H9 (cell line): ENCODE measurements around the gene ME3. TPM values are rescaled to one million over a fixed set of nuclear protein-coding genes. Genes with fewer than 3 reads are reported as not detected.

Experiments used
- DNase-seq: peaks from one replicate; pipeline ENCODE4 v3.0.0-alpha.2; 2017
- H2AFZ ChIP-seq: one replicate; pipeline ENCODE4 v1.6.1; 2013; ENCODE audit warnings: mild to moderate bottlenecking, low read length, control low read depth, moderate library complexity
- H2AK5ac ChIP-seq: 2 replicates; pipeline ENCODE4 v1.6.1; 2013; ENCODE audit warnings: low read length, control low read depth, mixed read lengths; ENCODE audit not compliant: insufficient read length
- H2BK120ac ChIP-seq: one replicate; pipeline ENCODE4 v1.6.1; 2013; ENCODE audit warnings: low read depth, mild to moderate bottlenecking, low read length, control low read depth, inconsistent platforms; ENCODE audit not compliant: poor library complexity, severe bottlenecking
- H2BK12ac ChIP-seq: 2 replicates; pipeline ENCODE4 v1.6.1; 2013; ENCODE audit warnings: low read length, control low read depth, mixed read lengths, low read depth; ENCODE audit not compliant: insufficient read length
- H2BK15ac ChIP-seq: 2 replicates; pipeline ENCODE4 v1.6.1; 2013; ENCODE audit warnings: low read depth, low read length, control low read depth
- H2BK20ac ChIP-seq: one replicate; pipeline ENCODE4 v1.6.1; 2013; ENCODE audit warnings: low read depth, mild to moderate bottlenecking, low read length, control low read depth, inconsistent platforms; ENCODE audit not compliant: poor library complexity, severe bottlenecking
- H2BK5ac ChIP-seq: 2 replicates; pipeline ENCODE4 v1.6.1; 2013; ENCODE audit warnings: low read length, control low read depth, mixed read lengths; ENCODE audit not compliant: insufficient read length
- H3K14ac ChIP-seq: 2 replicates; pipeline ENCODE4 v1.6.1; 2013; ENCODE audit warnings: low read length, control low read depth; ENCODE audit not compliant: insufficient read depth
- H3K18ac ChIP-seq: 2 replicates; pipeline ENCODE4 v1.6.1; 2013; ENCODE audit warnings: low read depth, mild to moderate bottlenecking, mixed read lengths, low read length, control low read depth; ENCODE audit not compliant: insufficient read length
- H3K23ac ChIP-seq: 2 replicates; pipeline ENCODE4 v1.6.1; 2013; ENCODE audit warnings: low read length, control low read depth, mixed read lengths, low read depth; ENCODE audit not compliant: insufficient read length
- H3K23me2 ChIP-seq: 2 replicates; pipeline ENCODE4 v1.6.1; 2013; ENCODE audit warnings: low read depth, mild to moderate bottlenecking, mixed read lengths, low read length, control low read depth; ENCODE audit not compliant: insufficient read length, poor library complexity, severe bottlenecking
- H3K27ac ChIP-seq: 2 replicates; pipeline ENCODE4 v1.5.1; 2013; ENCODE audit warnings: low read length, control low read depth, mixed read lengths, low read depth; ENCODE audit not compliant: insufficient read length
- H3K27me3 ChIP-seq: 2 replicates; pipeline ENCODE4 v1.6.1; 2013; ENCODE audit warnings: low read length, control low read depth, inconsistent platforms; ENCODE audit not compliant: insufficient read depth
- H3K4ac ChIP-seq: 2 replicates; pipeline ENCODE4 v1.6.1; 2013; ENCODE audit warnings: low read depth, mild to moderate bottlenecking, control low read depth, inconsistent platforms, low read length, moderate library complexity
- H3K4me1 ChIP-seq: 2 replicates; pipeline ENCODE4 v1.6.1; 2013; ENCODE audit warnings: low read length, control low read depth, inconsistent platforms; ENCODE audit not compliant: insufficient read depth
- H3K4me2 ChIP-seq: 2 replicates; pipeline ENCODE4 v1.6.1; 2013; ENCODE audit warnings: low read length, control low read depth, mixed read lengths; ENCODE audit not compliant: insufficient read length, insufficient read depth
- H3K56ac ChIP-seq: 2 replicates; pipeline ENCODE4 v1.6.1; 2013; ENCODE audit warnings: low read depth, mild to moderate bottlenecking, mixed read lengths, low read length, control low read depth; ENCODE audit not compliant: insufficient read length
- H3K79me1 ChIP-seq: 2 replicates; pipeline ENCODE4 v1.6.1; 2013; ENCODE audit warnings: low read depth, mild to moderate bottlenecking, moderate library complexity, low read length, control low read depth, inconsistent platforms; ENCODE audit not compliant: insufficient read depth, poor library complexity, severe bottlenecking
- H3K79me2 ChIP-seq: 2 replicates; pipeline ENCODE4 v1.6.1; 2013; ENCODE audit warnings: low read length, control low read depth, inconsistent platforms; ENCODE audit not compliant: insufficient read depth
- H3K9ac ChIP-seq: 2 replicates; pipeline ENCODE4 v1.6.1; 2013; ENCODE audit warnings: low read length, control low read depth, mixed read lengths; ENCODE audit not compliant: insufficient read length; ENCODE audit errors: extremely low read depth
- H3K9me3 ChIP-seq: one replicate; pipeline ENCODE4 v1.6.1; 2013; ENCODE audit warnings: low read depth, low read length, inconsistent platforms; ENCODE audit not compliant: control insufficient read depth
- H3T11ph ChIP-seq: one replicate; pipeline ENCODE4 v1.6.1; 2013; ENCODE audit warnings: mild to moderate bottlenecking, low read length, control low read depth, inconsistent platforms
- H4K20me1 ChIP-seq: one replicate; pipeline ENCODE4 v1.6.1; 2013; ENCODE audit not compliant: control insufficient read depth, insufficient read length, insufficient read depth
- H4K5ac ChIP-seq: 2 replicates; pipeline ENCODE4 v1.6.1; 2013; ENCODE audit warnings: low read depth, mild to moderate bottlenecking, mixed read lengths, low read length, control low read depth; ENCODE audit not compliant: insufficient read length
- H4K8ac ChIP-seq: replicated peaks from 2 replicates; pipeline ENCODE4 v1.6.1; 2013; ENCODE audit warnings: low read length, control low read depth, mixed read lengths, low read depth; ENCODE audit not compliant: insufficient read length
- H4K91ac ChIP-seq: 2 replicates; pipeline ENCODE4 v1.6.1; 2013; ENCODE audit warnings: low read depth, mild to moderate bottlenecking, moderate library complexity, mixed read lengths, low read length, control low read depth; ENCODE audit not compliant: insufficient read length
- H3K27ac Mint-ChIP-seq, 3 experiments: 2 replicates in 2 of 3; 3 replicates in 1 of 3; pipeline ENCODE4 v1.8.0; 2020 to 2021; ENCODE audit warnings: mixed read lengths in 3 of 3, mild to moderate bottlenecking in 1 of 3, moderate library complexity in 1 of 3
- H3K27me3 Mint-ChIP-seq: 2 replicates; pipeline ENCODE4 v1.8.0; 2021; ENCODE audit warnings: low read depth, mild to moderate bottlenecking, moderate library complexity, mixed read lengths
- H3K36me3 Mint-ChIP-seq, 3 experiments: 2 replicates in 2 of 3; 3 replicates in 1 of 3; pipeline ENCODE4 v1.8.0; 2020 to 2021; ENCODE audit warnings: low read depth in 3 of 3, mixed read lengths in 3 of 3; ENCODE audit not compliant: insufficient read depth in 1 of 3
- H3K4me1 Mint-ChIP-seq, 2 experiments: 2 replicates each; pipeline ENCODE4 v1.8.0; 2020; ENCODE audit warnings: mixed read lengths in 2 of 2
- H3K4me3 Mint-ChIP-seq, 2 experiments: 2 replicates in 1 of 2; 3 replicates in 1 of 2; pipeline ENCODE4 v1.8.0; 2020 to 2021; ENCODE audit warnings: mild to moderate bottlenecking in 2 of 2, mixed read lengths in 2 of 2, moderate library complexity in 1 of 2
- H3K9me3 Mint-ChIP-seq, 2 experiments: 2 replicates in 1 of 2; 3 replicates in 1 of 2; pipeline ENCODE4 v1.8.0; 2020; ENCODE audit warnings: mild to moderate bottlenecking in 2 of 2, mixed read lengths in 2 of 2, moderate library complexity in 1 of 2
- CTCF ChIP-seq: fragments of 200-600 bp; sonication (generic); conservative IDR thresholded peaks from 3 replicates; pipeline ENCODE4 v1.8.0; 2021; ENCODE audit warnings: antibody characterized with exemption, mild to moderate bottlenecking
- WGBS: extraction: QIAGEN DNeasy Blood & Tissue Kit; methylation state at CpG from one replicate; pipeline ENCODE4 v1.1.7; 2013; ENCODE audit warnings: missing lambda C conversion rate, low lambda C conversion rate, mixed read lengths; ENCODE audit not compliant: insufficient read length; ENCODE audit errors: extremely low coverage; 5-methylcytosine and 5-hydroxymethylcytosine counted together
- total RNA-seq: library from RNA; stranded (reverse); gene quantifications from 2 replicates; pipeline ENCODE4 v1.2.1, GENCODE V29; 2021

ME3 gene
- total RNA-seq, 1 experiment from 2014 or later = 2.8 TPM

DNA sequence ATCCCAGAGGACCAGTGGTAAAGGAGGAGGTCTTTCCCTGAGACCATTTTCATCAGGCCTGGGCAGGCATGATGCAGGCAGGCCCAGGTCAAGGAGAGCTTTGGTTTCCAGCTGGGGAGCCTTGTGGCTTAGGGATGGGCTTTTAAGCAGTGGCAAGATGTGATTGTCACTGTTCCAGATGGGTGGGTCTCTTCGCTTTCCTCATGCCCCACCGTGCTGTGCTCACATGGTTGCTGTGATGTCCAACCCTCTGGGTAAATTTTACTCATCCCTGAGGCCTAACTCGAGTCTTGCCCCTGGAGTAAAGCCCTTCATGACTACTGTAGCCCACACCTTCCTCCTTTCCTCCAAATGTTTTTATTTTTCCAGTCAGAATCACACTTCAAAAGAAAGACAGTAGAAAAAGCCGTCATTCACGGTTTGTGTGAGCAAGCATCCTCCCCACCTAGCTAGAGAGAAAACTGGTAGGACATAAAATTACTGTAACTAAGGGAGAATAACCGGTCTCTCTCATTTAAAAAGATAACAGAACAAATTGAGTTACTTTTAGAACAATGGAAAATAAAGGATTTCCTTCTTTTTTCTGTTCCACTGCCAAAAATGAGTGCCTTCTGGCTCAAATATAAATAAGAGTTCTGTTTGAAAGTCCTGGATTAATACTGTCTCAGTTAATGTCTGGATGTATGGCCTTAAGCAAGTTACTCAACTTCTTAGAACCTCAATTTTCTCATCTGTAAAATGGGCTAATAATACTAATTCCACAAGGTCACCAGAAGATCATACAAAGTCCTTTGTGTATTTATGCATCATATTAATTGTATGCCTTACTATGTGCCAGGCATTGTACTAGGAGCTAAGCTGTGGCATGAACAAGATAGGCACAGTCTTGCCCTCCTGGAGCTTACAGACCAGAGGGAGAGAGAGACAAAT is 84.9 kb downstream of the ME3 start:
- Histone ChIP-seq H3K27ac (no peak overlapping the region), H2BK20ac (no peak overlapping the region), H3K79me1 (no peaks in the 10 kb centered on the region), H3K27me3 (no peaks in the 10 kb centered on the region), H3K4me1 (peaks cover 2% of the 10 kb centered on the region; the same call in 1 of the 2 replicates), H3K18ac (no peak overlapping the region), H4K20me1 (no peaks in the 10 kb centered on the region), H3K79me2 (no peaks in the 10 kb centered on the region), H3K23ac (no peak overlapping the region), H2AK5ac (no peak overlapping the region), H3K4ac (no peak overlapping the region), H2AFZ (no peak overlapping the region), H4K91ac (no peak overlapping the region), H2BK5ac (no peak overlapping the region), H2BK120ac (no peak overlapping the region), H3K23me2 (no peaks in the 10 kb centered on the region), H2BK15ac (no peak overlapping the region), H3K9ac (no peak overlapping the region), H3K4me2 (no peak overlapping the region), H3K14ac (no peak overlapping the region), H3K9me3 (no peaks in the 10 kb centered on the region), H3K56ac (no peak overlapping the region), H3T11ph (no peak overlapping the region), H4K5ac (no peak overlapping the region), H2BK12ac (no peak overlapping the region), H4K8ac (no peak overlapping the region)
- no peak for TF ChIP-seq CTCF
- no peaks in the 10 kb centered on the region for H3K9me3 Mint-ChIP-seq
- peaks cover 24 to 37% of the 10 kb centered on the region in 2 experiments for H3K4me1 Mint-ChIP-seq
- no peak for DNase-seq
- no peak overlapping the region for H3K4me3 Mint-ChIP-seq
- no peaks in the 10 kb centered on the region for H3K27me3 Mint-ChIP-seq
- no peak overlapping the region for H3K27ac Mint-ChIP-seq
- WGBS = no CpG with 5 or more reads among the region's 6 CpGs
- H3K36me3 Mint-ChIP-seq = no peaks in the 10 kb centered on the region
